OCI-LY1 (cell line): ENCODE measurements around the gene FBXW7.
A peak's percentile ranks its signal among the peaks of the same experiment; 100 is the strongest.

ENCODE experiments used
- H2AFZ ChIP-seq: fragments of 200-600 bp; sonication (generic), shearing (Covaris generic); 2 replicates; pipeline ENCODE4 v1.6.0; 2014; ENCODE audit warnings: antibody characterized with exemption, mild to moderate bottlenecking, low read length
- H3F3A ChIP-seq: fragments of 200-600 bp; sonication (generic), shearing (Covaris generic); 2 replicates; pipeline ENCODE4 v1.6.0; 2014; ENCODE audit warnings: mild to moderate bottlenecking, antibody characterized with exemption, low read length, moderate library complexity; ENCODE audit not compliant: insufficient read depth
- H3K27ac ChIP-seq: fragments of 200-600 bp; sonication (generic); 2 replicates; pipeline ENCODE4 v1.5.1; 2014; ENCODE audit warnings: low read length, mixed run types, mild to moderate bottlenecking, low read depth; ENCODE audit not compliant: poor library complexity, severe bottlenecking
- H3K27me3 ChIP-seq: fragments of 200-600 bp; sonication (generic); 2 replicates; pipeline ENCODE4 v1.6.0; 2014; ENCODE audit warnings: antibody characterized with exemption, mild to moderate bottlenecking, low read length, moderate library complexity; ENCODE audit not compliant: insufficient read depth
- H3K36me3 ChIP-seq: fragments of 200-600 bp; sonication (generic); 2 replicates; pipeline ENCODE4 v1.6.1; 2014; ENCODE audit warnings: mild to moderate bottlenecking, antibody characterized with exemption, low read length, moderate library complexity, mixed read lengths; ENCODE audit not compliant: insufficient read depth
- H3K4me1 ChIP-seq: fragments of 200-600 bp; sonication (generic); 2 replicates; pipeline ENCODE4 v1.5.1; 2014; ENCODE audit warnings: mild to moderate bottlenecking, low read length, moderate library complexity; ENCODE audit not compliant: insufficient read depth, severe bottlenecking
- H3K4me2 ChIP-seq: fragments of 200-600 bp; sonication (generic), shearing (Covaris generic); 2 replicates; pipeline ENCODE4 v1.6.1; 2014; ENCODE audit warnings: low read length
- H3K4me3 ChIP-seq: fragments of 200-600 bp; sonication (generic); 2 replicates; pipeline ENCODE4 v1.5.1; 2014; ENCODE audit warnings: low read length, low read depth, mild to moderate bottlenecking, mixed read lengths; ENCODE audit not compliant: poor library complexity, severe bottlenecking
- H3K79me2 ChIP-seq: fragments of 200-600 bp; shearing (Covaris generic); 2 replicates; pipeline ENCODE4 v1.6.1; 2016; ENCODE audit warnings: mixed run types, low read length, mixed read lengths; ENCODE audit not compliant: insufficient read depth
- H3K9ac ChIP-seq: fragments of 200-600 bp; sonication (generic), shearing (Covaris generic); 2 replicates; pipeline ENCODE4 v1.6.1; 2014; ENCODE audit warnings: mild to moderate bottlenecking, low read length, mixed read lengths
- H3K9me2 ChIP-seq: fragments of 200-600 bp; sonication (generic), shearing (Covaris generic); 2 replicates; pipeline ENCODE4 v1.6.1; 2014; ENCODE audit warnings: low read depth, mild to moderate bottlenecking, low read length, mixed read lengths
- H3K9me3 ChIP-seq: fragments of 200-600 bp; shearing (Covaris generic); 2 replicates; pipeline ENCODE4 v1.6.1; 2014; ENCODE audit warnings: low read length, mixed read lengths
- H4K20me1 ChIP-seq: fragments of 200-600 bp; sonication (generic), shearing (Covaris generic); 2 replicates; pipeline ENCODE4 v1.6.0; 2016; ENCODE audit warnings: mild to moderate bottlenecking, low read length; ENCODE audit not compliant: insufficient read depth
- EZH2 ChIP-seq: fragments of 200-600 bp; sonication (generic), shearing (Covaris generic); IDR thresholded peaks from 2 replicates; pipeline ENCODE4 v1.8.0; 2017; ENCODE audit warnings: borderline replicate concordance, mixed run types, mild to moderate bottlenecking, antibody characterized with exemption, low read length, moderate library complexity, mixed read lengths
- TF ChIP-seq, protein P1 (sequence below): fragments of 200-600 bp; sonication (generic), shearing (Covaris generic); IDR thresholded peaks from 2 replicates; pipeline ENCODE4 v1.5.1; 2017; ENCODE audit warnings: mild to moderate bottlenecking, antibody characterized with exemption, low read length, moderate library complexity, mixed read lengths

Gene FBXW7

DNA sequence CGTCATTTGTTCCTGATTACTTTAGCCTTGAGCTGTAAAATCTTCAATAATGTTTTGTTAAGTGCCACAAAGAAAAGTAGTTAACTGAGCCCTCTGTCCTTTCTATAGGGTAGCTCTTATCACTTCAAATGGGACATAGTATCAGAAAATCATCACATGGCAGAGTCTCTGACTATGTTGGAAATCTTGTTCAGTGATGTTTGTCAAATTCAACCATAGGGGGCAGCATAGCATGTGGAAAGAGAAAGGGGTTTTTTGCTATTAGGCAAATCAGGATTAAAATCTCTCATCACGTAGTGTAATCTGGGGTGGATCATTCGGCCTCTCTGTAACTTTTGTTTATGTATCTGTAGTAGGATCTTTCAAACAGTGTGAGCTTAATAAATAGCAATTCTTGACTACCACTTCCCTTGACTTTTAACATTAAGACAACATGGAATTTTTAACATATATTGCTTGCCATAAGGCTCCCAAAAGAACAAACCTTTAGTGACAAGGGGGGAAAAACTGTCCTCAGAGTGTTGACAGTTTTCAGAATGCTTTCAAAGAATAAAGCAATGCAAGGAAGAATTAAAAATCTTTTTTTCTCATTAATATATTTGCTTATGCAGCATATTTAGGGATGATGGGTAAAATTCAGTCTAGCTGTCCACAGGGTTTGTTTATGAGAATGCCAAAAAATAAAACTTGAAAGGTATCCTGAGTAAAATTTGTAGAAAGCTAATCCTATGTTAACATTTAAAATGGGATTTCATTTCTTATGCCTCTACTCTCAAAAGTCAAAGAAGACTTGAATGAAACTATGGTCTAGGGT lies 127.2 kb downstream of the FBXW7 start:
- Histone ChIP-seq H3K4me3 (no peak overlapping the region), H3K9me2 (no peaks in the 10 kb centered on the region), H4K20me1 (no peaks in the 10 kb centered on the region), H3K4me1 (no peaks in the 10 kb centered on the region), H3K4me2 (no peak overlapping the region), H2AFZ (no peak overlapping the region), H3K9ac (no peak overlapping the region), H3K9me3 (no peaks in the 10 kb centered on the region), H3K79me2 (peaks cover 17% of the 10 kb centered on the region), H3K27ac (no peak overlapping the region), H3F3A (peaks cover 3% of the 10 kb centered on the region; the same call in 1 of the 2 replicates), H3K36me3 (peaks cover 39% of the 10 kb centered on the region; the same call in 1 of the 2 replicates), H3K27me3 (no peaks in the 10 kb centered on the region)
- TF ChIP-seq, protein P1, sequence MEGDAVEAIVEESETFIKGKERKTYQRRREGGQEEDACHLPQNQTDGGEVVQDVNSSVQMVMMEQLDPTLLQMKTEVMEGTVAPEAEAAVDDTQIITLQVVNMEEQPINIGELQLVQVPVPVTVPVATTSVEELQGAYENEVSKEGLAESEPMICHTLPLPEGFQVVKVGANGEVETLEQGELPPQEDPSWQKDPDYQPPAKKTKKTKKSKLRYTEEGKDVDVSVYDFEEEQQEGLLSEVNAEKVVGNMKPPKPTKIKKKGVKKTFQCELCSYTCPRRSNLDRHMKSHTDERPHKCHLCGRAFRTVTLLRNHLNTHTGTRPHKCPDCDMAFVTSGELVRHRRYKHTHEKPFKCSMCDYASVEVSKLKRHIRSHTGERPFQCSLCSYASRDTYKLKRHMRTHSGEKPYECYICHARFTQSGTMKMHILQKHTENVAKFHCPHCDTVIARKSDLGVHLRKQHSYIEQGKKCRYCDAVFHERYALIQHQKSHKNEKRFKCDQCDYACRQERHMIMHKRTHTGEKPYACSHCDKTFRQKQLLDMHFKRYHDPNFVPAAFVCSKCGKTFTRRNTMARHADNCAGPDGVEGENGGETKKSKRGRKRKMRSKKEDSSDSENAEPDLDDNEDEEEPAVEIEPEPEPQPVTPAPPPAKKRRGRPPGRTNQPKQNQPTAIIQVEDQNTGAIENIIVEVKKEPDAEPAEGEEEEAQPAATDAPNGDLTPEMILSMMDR: peak; percentile 68
- TF ChIP-seq EZH2: no peak

DNA sequence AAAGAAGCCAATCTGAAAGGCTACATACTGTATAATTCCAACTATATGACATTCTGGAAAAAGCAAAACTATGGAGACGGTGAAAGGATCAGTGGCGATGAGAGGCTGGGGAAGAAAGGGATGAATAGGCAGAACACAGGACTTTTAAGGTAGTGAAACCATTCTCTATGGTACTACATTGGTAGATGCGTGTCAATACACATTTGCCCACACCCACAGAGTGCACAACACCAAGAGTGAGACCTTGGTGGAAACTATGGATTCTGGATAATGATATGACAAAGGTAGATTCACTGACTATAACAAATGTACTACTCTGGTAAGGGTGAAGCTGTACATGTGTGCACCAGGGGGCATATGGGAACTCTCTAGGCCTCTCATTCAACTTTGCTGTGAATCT lies 134.5 kb downstream of the FBXW7 start:
- Histone ChIP-seq H4K20me1 (no peaks in the 10 kb centered on the region), H3K79me2 (peaks cover 5% of the 10 kb centered on the region; the same call in 1 of the 2 replicates), H3K27me3 (no peaks in the 10 kb centered on the region), H2AFZ (no peak overlapping the region), H3K9ac (no peak overlapping the region), H3K9me2 (no peaks in the 10 kb centered on the region), H3K27ac (no peak overlapping the region), H3K4me2 (no peak overlapping the region), H3K9me3 (no peaks in the 10 kb centered on the region), H3K4me3 (no peak overlapping the region), H3F3A (no peaks in the 10 kb centered on the region), H3K4me1 (peaks cover 11% of the 10 kb centered on the region), H3K36me3 (peaks cover 19% of the 10 kb centered on the region; the same call in 1 of the 2 replicates)
- TF ChIP-seq, protein P1: no peak
- TF ChIP-seq EZH2: no peak

- Histone ChIP-seq H3K9ac (no peak overlapping the region), H4K20me1 (no peaks in the 10 kb centered on the region), H3K36me3 (peaks cover 38% of the 10 kb centered on the region), H3K4me1 (peaks cover 11% of the 10 kb centered on the region), H3K4me2 (no peak overlapping the region), H2AFZ (no peak overlapping the region), H3K4me3 (no peak overlapping the region), H3K27me3 (no peaks in the 10 kb centered on the region), H3K9me2 (no peaks in the 10 kb centered on the region), H3F3A (no peaks in the 10 kb centered on the region), H3K9me3 (no peaks in the 10 kb centered on the region), H3K79me2 (peaks cover 6% of the 10 kb centered on the region), H3K27ac (no peak overlapping the region)
- no peak for TF ChIP-seq EZH2
- TF ChIP-seq, protein P1: no peak
Observed at GRCh38 chr4:152399246-152399645, 136.6 kb downstream of the FBXW7 start.
